Fibroblast of the aortic adventitia (primary cell): Measurements from ENCODE around the gene GLRX3. TPM values are rescaled to one million over a fixed set of nuclear protein-coding genes. Genes with fewer than 3 reads are reported as not detected.
"Not testable (repeated sequence)": the region's sequence is repeated elsewhere in the genome, so short reads cannot be mapped to it uniquely, and the experiment has no call there.

Source experiments
- DNase-seq: peaks from one replicate; pipeline ENCODE4 v3.0.0-alpha.2; 2010; ENCODE audit warnings: low read depth
- H3K4me3 ChIP-seq: 2 replicates; pipeline ENCODE4 v1.5.1; 2011; ENCODE audit warnings: low read depth, mild to moderate bottlenecking, control low read depth, low read length, moderate library complexity
- total RNA-seq: library from RNA; depleted of rRNA; stranded (reverse); fragments of >200 nt; gene quantifications from 2 replicates; pipeline ENCODE4 v1.2.3, GENCODE V29; 2012; ENCODE audit warnings: low replicate concordance
- TF ChIP-seq, protein P1 (sequence below): IDR thresholded peaks from 2 replicates; pipeline ENCODE4 v1.5.1; 2011; ENCODE audit warnings: mild to moderate bottlenecking, low read length, control low read depth, inconsistent platforms; ENCODE audit not compliant: insufficient read depth

GLRX3 gene
- 114 and 124 TPM in 2 replicates for total RNA-seq

- peak within 1 kb of the TSS; percentile 85 for H3K4me3 ChIP-seq
- TF ChIP-seq, protein P1, sequence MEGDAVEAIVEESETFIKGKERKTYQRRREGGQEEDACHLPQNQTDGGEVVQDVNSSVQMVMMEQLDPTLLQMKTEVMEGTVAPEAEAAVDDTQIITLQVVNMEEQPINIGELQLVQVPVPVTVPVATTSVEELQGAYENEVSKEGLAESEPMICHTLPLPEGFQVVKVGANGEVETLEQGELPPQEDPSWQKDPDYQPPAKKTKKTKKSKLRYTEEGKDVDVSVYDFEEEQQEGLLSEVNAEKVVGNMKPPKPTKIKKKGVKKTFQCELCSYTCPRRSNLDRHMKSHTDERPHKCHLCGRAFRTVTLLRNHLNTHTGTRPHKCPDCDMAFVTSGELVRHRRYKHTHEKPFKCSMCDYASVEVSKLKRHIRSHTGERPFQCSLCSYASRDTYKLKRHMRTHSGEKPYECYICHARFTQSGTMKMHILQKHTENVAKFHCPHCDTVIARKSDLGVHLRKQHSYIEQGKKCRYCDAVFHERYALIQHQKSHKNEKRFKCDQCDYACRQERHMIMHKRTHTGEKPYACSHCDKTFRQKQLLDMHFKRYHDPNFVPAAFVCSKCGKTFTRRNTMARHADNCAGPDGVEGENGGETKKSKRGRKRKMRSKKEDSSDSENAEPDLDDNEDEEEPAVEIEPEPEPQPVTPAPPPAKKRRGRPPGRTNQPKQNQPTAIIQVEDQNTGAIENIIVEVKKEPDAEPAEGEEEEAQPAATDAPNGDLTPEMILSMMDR: no peak
- peak; percentile 71 for DNase-seq
Observed at GRCh38 chr10:130136226-130137089, at the start of gene GLRX3. Gene GLRX3 (plus strand): TSS chr10:130136391. CDS start chr10:130136421, 30 bp downstream.

GRCh38 chr10:130090565-130090964, 45.6 kb upstream of the GLRX3 start:
- DNase-seq, H3K4me3 ChIP-seq: not testable (repeated sequence)

DNA sequence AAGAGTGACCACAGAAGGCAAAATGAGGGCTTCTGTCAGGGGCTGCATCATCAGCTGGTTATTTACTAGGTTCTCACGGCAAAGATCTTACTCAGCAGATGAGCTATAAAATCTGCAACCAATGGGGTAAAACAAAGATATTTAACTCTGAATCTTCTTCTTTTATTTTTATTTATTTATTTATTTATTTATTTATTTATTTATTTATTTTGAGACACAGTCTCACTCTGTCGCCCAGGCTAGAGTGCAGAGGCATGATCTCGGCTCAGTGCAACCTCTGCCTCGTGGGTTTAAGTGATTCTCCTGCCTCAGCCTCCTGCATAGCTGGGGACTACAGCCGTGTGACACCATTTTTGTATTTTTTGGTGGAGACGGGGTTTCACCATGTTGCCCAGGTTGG, 36.8 kb upstream of the GLRX3 start:
- no peak overlapping the region for H3K4me3 ChIP-seq
- DNase-seq: no peak
- TF ChIP-seq, protein P1: no peak

DNA sequence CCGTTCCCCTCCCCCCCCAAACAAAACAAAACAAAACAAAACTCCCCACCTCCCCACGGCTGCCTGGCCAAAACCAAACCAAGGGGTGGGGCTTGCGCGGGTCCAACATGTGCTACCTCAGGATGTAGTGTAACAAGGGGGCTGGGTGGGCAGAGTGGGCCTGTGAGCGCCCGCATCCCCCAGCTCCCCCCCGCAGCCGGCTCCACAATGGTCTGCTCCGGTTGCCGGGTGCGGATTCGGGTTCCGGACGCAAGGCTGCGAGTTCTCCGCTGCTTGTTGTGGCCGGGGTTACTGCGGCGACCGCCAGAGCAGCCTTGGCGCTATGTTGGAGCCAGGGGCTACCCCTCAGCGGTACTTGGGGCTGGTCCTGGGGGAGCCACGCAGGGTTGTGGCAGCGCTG, 30.5 kb upstream of the GLRX3 start:
- H3K4me3 ChIP-seq: no peak overlapping the region
- no peak for DNase-seq
- TF ChIP-seq, protein P1: no peak

GRCh38 chr10:130108146-130108545, 28.0 kb upstream of the GLRX3 start:
- H3K4me3 ChIP-seq, DNase-seq: not testable (repeated sequence)

GRCh38 chr10:130108934-130109604, 27.1 kb upstream of the GLRX3 start:
- no peak for DNase-seq
- TF ChIP-seq, protein P1: no peak
- H3K4me3 ChIP-seq: peak overlapping the region; percentile 97

DNA sequence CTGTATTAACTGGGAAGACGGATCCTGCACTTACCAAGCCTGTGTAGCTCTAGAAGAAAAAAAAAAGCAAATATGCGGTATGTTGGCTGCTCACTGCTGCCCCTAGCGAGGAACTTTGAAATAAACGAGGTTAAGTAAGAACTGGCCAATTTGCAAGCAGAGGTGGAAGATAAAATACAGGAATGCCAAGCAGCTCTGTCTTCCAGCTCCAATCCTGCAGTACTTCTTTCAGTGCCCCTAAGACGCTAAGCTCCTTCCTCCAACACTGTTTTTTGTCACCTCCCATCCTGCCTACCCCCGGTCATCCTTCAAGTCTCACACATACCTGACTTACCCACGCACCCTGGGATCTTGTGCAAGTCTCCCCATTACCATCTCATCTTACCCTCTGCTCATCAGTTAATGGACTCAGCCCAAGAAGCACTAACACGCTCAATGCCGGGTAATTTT, 26.4 kb upstream of the GLRX3 start:
- peak overlapping the region; percentile 97 for H3K4me3 ChIP-seq
- peak; percentile 94 for DNase-seq
- TF ChIP-seq, protein P1: peak; percentile 84
